Thoracic aorta (tissue), 2 donors: ENCODE data around the gene TRHDE. TPM values are rescaled to one million over a fixed set of nuclear protein-coding genes. Genes with fewer than 3 reads are reported as not detected.

ENCODE experiments used
- ATAC-seq: fragments of 150-250 bp; one replicate; pipeline ENCODE4 v1.8.0; 2017; ENCODE audit warnings: low read depth; ENCODE audit not compliant: insufficient number of reproducible peaks, low FRiP score
- DNase-seq: peaks from one replicate; pipeline ENCODE4 v3.0.0-alpha.2; 2020; ENCODE audit warnings: low spot score
- H3K27ac ChIP-seq, 2 donors: fragments of 200-600 bp; sonication (generic); 1 replicate in 1 of 2; 2 replicates in 1 of 2; pipeline ENCODE4 v1.5.1; 2016; ENCODE audit warnings: mild to moderate bottlenecking in 2 of 2, moderate library complexity in 2 of 2
- H3K27me3 ChIP-seq: fragments of 200-600 bp; sonication (generic); replicated peaks from 2 replicates; pipeline ENCODE4 v1.6.0; 2016; ENCODE audit warnings: mild to moderate bottlenecking; ENCODE audit not compliant: insufficient read depth
- H3K36me3 ChIP-seq: fragments of 200-600 bp; sonication (generic); one replicate; pipeline ENCODE4 v1.5.1; 2016
- H3K4me1 ChIP-seq, 2 donors: fragments of 200-600 bp; sonication (generic); 1 replicate in 1 of 2; 2 replicates in 1 of 2; pipeline versions ENCODE4 v1.5.1 to v1.6.0; 2016; ENCODE audit warnings: low read depth in 2 of 2, mild to moderate bottlenecking in 1 of 2; ENCODE audit not compliant: control insufficient read depth in 1 of 2
- H3K4me3 ChIP-seq: fragments of 200-600 bp; sonication (generic); 2 replicates; pipeline ENCODE4 v1.5.1; 2016; ENCODE audit warnings: mild to moderate bottlenecking
- H3K9me3 ChIP-seq: fragments of 200-600 bp; sonication (generic); 2 replicates; pipeline ENCODE4 v1.5.1; 2016
- total RNA-seq, 2 donors: library from RNA; depleted of rRNA; stranded (reverse); fragments of >200 nt; gene quantifications; one replicate each; pipeline versions ENCODE4 v1.1.0 to v1.2.3, GENCODE V29; 2016
- TF ChIP-seq, protein P1 (sequence below): fragments of 200-600 bp; sonication (generic); IDR thresholded peaks from one replicate; pipeline ENCODE4 v1.5.1; 2019; ENCODE audit warnings: antibody characterized with exemption

Gene TRHDE
- total RNA-seq, 2 donors from 2014 or later, result 3.5 to 3.7 TPM

DNA sequence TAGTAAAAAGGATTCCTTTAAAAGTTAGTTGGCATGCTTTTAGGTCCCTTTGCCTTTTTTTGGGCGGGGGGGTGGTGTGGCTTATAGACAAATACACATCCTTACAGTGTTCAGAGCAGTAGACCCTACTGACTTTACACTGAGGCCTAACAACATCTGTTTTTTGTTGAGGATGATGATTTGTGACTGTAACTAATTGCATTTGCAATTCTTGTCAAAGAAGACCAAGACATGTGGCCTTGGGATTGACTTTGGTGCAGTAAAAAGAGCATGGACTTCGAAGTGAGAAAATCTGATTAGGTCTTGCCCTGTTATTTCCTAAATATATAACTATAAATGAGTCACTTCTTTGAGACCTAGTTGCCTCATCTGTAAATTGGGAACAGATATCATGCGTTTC, 77.3 kb downstream of the TRHDE start:
- H3K4me3 ChIP-seq, result no peak overlapping the region
- no peak overlapping the region for H3K27ac ChIP-seq
- H3K36me3 ChIP-seq, result no peaks in the 10 kb centered on the region
- no peaks in the 10 kb centered on the region for H3K4me1 ChIP-seq
- ATAC-seq (no peak), DNase-seq (no peak)
- TF ChIP-seq, protein P1, sequence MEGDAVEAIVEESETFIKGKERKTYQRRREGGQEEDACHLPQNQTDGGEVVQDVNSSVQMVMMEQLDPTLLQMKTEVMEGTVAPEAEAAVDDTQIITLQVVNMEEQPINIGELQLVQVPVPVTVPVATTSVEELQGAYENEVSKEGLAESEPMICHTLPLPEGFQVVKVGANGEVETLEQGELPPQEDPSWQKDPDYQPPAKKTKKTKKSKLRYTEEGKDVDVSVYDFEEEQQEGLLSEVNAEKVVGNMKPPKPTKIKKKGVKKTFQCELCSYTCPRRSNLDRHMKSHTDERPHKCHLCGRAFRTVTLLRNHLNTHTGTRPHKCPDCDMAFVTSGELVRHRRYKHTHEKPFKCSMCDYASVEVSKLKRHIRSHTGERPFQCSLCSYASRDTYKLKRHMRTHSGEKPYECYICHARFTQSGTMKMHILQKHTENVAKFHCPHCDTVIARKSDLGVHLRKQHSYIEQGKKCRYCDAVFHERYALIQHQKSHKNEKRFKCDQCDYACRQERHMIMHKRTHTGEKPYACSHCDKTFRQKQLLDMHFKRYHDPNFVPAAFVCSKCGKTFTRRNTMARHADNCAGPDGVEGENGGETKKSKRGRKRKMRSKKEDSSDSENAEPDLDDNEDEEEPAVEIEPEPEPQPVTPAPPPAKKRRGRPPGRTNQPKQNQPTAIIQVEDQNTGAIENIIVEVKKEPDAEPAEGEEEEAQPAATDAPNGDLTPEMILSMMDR, result no peak
- no peaks in the 10 kb centered on the region for H3K9me3 ChIP-seq
- no peaks in the 10 kb centered on the region for H3K27me3 ChIP-seq

DNA sequence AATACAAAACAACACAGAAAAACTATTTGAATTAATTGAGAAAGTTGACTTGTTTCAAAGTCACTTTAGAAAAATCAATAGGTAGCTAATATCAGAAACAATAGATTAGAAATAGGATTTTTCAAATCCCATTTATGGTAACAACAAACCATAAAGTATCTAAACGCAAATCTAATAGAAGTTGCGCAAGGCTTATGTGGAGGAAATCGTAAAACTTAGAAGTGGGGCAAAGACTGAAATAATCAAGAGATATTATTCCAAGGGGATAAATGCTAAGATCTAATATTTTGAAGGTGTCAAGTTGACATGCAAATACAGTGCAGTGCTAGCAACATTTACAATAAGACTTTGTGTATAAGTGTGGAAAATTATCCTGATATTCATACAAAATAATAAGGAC, 87.2 kb downstream of the TRHDE start:
- Histone ChIP-seq H3K27ac (no peak overlapping the region), H3K4me3 (no peak overlapping the region), H3K9me3 (no peaks in the 10 kb centered on the region), H3K4me1 (no peaks in the 10 kb centered on the region), H3K27me3 (no peaks in the 10 kb centered on the region), H3K36me3 (no peaks in the 10 kb centered on the region)
- DNase-seq, result no peak
- ATAC-seq, result no peak
- TF ChIP-seq, protein P1, result no peak

DNA sequence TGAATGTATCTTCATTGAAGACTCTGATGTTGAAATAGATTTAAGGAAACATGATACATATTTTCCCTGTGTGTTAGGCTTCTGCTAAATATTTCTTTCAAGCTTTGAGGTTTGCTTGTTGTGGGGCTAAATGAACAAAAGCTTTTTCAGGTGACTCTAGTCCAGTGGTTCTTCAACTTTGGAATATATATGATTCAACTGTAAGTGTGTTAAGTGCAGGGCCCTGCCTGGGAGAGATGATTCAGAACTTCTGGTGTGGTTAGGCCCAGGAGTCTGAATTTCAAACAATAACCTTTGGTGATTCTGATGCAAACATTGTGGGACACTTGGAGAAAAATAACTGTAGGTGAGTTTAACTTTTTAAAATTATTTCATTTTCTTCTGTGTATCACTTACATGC, 93.0 kb downstream of the TRHDE start:
- Histone ChIP-seq H3K36me3 (no peaks in the 10 kb centered on the region), H3K27ac (no peak overlapping the region), H3K4me3 (no peak overlapping the region), H3K9me3 (no peaks in the 10 kb centered on the region), H3K4me1 (no peaks in the 10 kb centered on the region), H3K27me3 (no peaks in the 10 kb centered on the region)
- TF ChIP-seq, protein P1, result no peak
- no peak for DNase-seq
- ATAC-seq, result no peak

DNA sequence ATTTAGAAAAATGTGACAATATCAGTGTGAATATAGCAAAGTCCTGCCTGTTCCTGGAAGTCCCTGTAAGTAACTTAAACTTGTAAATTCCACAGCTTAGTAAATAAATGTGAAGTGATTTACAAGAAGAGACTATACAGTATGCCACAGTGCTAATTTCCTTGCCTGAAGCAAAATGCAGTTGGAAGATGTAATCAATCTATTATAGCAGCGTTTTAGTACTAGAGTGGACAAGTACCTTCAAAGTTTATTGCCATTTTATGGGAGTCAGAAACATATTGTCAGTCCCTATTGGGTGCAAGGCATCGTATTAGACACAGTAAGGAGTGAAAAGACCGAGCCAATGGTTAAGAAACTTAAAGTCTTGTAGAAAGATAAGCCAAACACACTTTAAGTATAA, 94.1 kb downstream of the TRHDE start:
- Histone ChIP-seq H3K27me3 (no peaks in the 10 kb centered on the region), H3K9me3 (no peaks in the 10 kb centered on the region), H3K4me1 (no peaks in the 10 kb centered on the region), H3K27ac (no peak overlapping the region), H3K36me3 (no peaks in the 10 kb centered on the region), H3K4me3 (no peak overlapping the region)
- no peak for ATAC-seq
- no peak for DNase-seq
- TF ChIP-seq, protein P1, result no peak

DNA sequence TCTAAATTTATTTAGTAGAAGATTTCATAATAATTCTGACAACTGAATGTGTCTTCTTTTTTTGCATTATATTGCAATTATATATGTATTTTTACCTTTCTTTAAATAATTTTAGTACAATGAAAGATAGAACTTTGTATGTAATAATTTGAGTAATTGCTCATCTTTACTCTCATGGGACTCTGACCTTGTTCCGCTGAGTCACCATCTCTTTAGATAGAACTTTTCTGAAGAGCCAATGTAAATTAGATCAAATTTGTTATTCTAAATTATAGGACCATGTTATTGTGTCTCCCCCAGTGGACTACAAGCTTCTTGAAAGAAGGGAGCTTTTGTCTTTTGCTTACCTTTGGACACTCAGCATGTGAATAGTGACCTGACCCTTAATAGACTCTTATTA, 96.1 kb downstream of the TRHDE start:
- Histone ChIP-seq H3K27ac (no peak overlapping the region), H3K4me3 (no peak overlapping the region), H3K9me3 (no peaks in the 10 kb centered on the region), H3K4me1 (no peaks in the 10 kb centered on the region), H3K27me3 (no peaks in the 10 kb centered on the region), H3K36me3 (no peaks in the 10 kb centered on the region)
- no peak for DNase-seq
- TF ChIP-seq, protein P1, result no peak
- no peak for ATAC-seq
